Spleen (tissue), 11 donors: ENCODE results near the gene IRAK4. TPM values are rescaled to one million over a fixed set of nuclear protein-coding genes. Genes with fewer than 3 reads are reported as not detected.
A peak's percentile ranks its signal among the peaks of the same experiment; 100 is the strongest.

Experiments
- DNase-seq: peaks from one replicate; pipeline ENCODE4 v3.0.0-alpha.2; 2020
- H3K27ac ChIP-seq, 8 donors: fragments of 200-600 bp; sonication (generic) in 7 of 8; 1 replicate in 4 of 8; 2 replicates in 4 of 8; pipeline versions ENCODE4 v1.5.0 to v1.8.0; 2016 to 2021; ENCODE audit warnings: inconsistent platforms in 4 of 8, mild to moderate bottlenecking in 4 of 8, moderate library complexity in 1 of 8
- H3K27me3 ChIP-seq, 7 donors: fragments of 200-600 bp; sonication (generic) in 6 of 7; replicated peaks in 1 of 7; 1 replicate in 4 of 7; 2 replicates in 3 of 7; pipeline versions ENCODE4 v1.5.0 to v1.8.0; 2016 to 2021; ENCODE audit warnings: inconsistent platforms in 3 of 7, mild to moderate bottlenecking in 1 of 7
- H3K36me3 ChIP-seq, 6 donors: fragments of 200-600 bp; sonication (generic) in 5 of 6; 1 replicate in 4 of 6; 2 replicates in 2 of 6; pipeline versions ENCODE4 v1.5.0 to v1.8.0; 2016 to 2021; ENCODE audit warnings: inconsistent platforms in 2 of 6
- H3K4me1 ChIP-seq, 6 donors: fragments of 200-600 bp; sonication (generic) in 5 of 6; 1 replicate in 3 of 6; 2 replicates in 3 of 6; pipeline versions ENCODE4 v1.5.0 to v1.8.0; 2016 to 2021; ENCODE audit warnings: inconsistent platforms in 3 of 6
- H3K4me3 ChIP-seq, 8 donors: fragments of 200-600 bp; sonication (generic) in 7 of 8; 1 replicate in 4 of 8; 2 replicates in 4 of 8; pipeline versions ENCODE4 v1.5.0 to v1.8.0; 2016 to 2021; ENCODE audit warnings: inconsistent platforms in 4 of 8, mild to moderate bottlenecking in 4 of 8, moderate library complexity in 2 of 8
- H3K9me3 ChIP-seq, 8 donors: fragments of 200-600 bp; sonication (generic) in 7 of 8; 1 replicate in 4 of 8; 2 replicates in 4 of 8; pipeline versions ENCODE4 v1.5.0 to v1.8.0; 2016 to 2021; ENCODE audit warnings: inconsistent platforms in 4 of 8
- POLR2A ChIP-seq, 3 donors: fragments of 450-650 bp; IDR thresholded peaks; one replicate each; pipeline ENCODE4 v1.5.1; 2017; ENCODE audit warnings: antibody characterized with exemption in 3 of 3, mild to moderate bottlenecking in 1 of 3
- POLR2AphosphoS5 ChIP-seq, 3 donors: sonication (generic); formaldehyde crosslinking; IDR thresholded peaks; one replicate each; pipeline ENCODE4 v1.5.1; 2017; ENCODE audit warnings: antibody characterized with exemption in 3 of 3
- WGBS, 5 donors: extraction: QIAGEN DNeasy Blood & Tissue Kit in 3 of 5; methylation state at CpG; one replicate each; pipeline versions ENCODE4 v1.1.5 to v1.1.7; 2013 to 2018; 5-methylcytosine and 5-hydroxymethylcytosine counted together
- intact Hi-C: fragments of 100-400 bp; cut with DNase I; formaldehyde crosslinking; loops from one replicate; pipeline ENCODE4 v1.15.0; 2023; ENCODE audit warnings: low total_unique reads
- polyA plus RNA-seq, 3 donors: library from polyadenylated mRNA; stranded (reverse); fragments of 200-250 nt; gene quantifications; one replicate each; pipeline ENCODE4 v1.2.1, GENCODE V29; 2013
- total RNA-seq, 7 donors: library from RNA; depleted of rRNA in 3 of 7; stranded (reverse); fragments of >200 nt in 3 of 7; fragmentation: NEBNext Ultra II Directional in 4 of 7; extraction: Animal tissue kit (Norgen Biotek cat#: 25700) in 4 of 7; gene quantifications; one replicate each; pipeline versions ENCODE4 v1.1.0 to v1.2.1, GENCODE V29; 2016 to 2021
- TF ChIP-seq, protein P1 (sequence below), 11 experiments: fragments of 200-600 bp in 7 of 11; fragments of 450-650 bp in 4 of 11; sonication (generic) in 4 of 11; IDR thresholded peaks in 8 of 11; conservative IDR thresholded peaks in 3 of 11; 1 replicate in 7 of 11; 2 replicates in 4 of 11; pipeline versions ENCODE4 v1.4.0 to v1.8.0; 2016 to 2021; ENCODE audit warnings: antibody characterized with exemption in 11 of 11, inconsistent platforms in 4 of 11, mild to moderate bottlenecking in 1 of 11
- donor health status: healthy with polysubstance abuse.
- donor health status: DM: no; HTN: no; CAD: no; lungs with moderate emphysema.
- donor health status: DM: no; HTN: no; CAD: no.
- donor health status: Bipolar disorder and iron deficiency.
- donor health status: healthy.
- donor health status: DM: no; HTN: no; CAD: no.
- donor health status: DM: yes; HTN: yes; CAD: no.

The IRAK4 gene
- total and polyA plus RNA-seq, 10 donors = 18.1 to 97.9 (median 39.7) TPM

DNA sequence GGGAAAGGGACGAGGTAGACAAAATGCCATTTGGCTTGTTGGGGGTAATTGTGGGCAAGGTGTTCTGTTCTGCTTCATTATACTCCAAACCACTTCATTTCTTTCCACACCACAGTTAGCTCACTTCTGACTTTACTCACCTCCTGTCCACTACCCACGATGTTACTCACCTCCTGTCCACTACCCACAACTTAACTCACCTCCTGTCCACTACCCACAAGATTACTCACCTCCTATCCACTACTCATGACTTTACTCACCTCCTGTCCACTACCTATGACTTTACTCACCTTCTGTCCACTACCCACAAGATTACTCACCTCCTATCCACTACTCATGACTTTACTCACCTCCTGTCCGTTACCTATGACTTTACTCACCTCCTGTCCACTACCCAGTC, 57.4 kb downstream of the IRAK4 start:
- TF ChIP-seq, protein P1, sequence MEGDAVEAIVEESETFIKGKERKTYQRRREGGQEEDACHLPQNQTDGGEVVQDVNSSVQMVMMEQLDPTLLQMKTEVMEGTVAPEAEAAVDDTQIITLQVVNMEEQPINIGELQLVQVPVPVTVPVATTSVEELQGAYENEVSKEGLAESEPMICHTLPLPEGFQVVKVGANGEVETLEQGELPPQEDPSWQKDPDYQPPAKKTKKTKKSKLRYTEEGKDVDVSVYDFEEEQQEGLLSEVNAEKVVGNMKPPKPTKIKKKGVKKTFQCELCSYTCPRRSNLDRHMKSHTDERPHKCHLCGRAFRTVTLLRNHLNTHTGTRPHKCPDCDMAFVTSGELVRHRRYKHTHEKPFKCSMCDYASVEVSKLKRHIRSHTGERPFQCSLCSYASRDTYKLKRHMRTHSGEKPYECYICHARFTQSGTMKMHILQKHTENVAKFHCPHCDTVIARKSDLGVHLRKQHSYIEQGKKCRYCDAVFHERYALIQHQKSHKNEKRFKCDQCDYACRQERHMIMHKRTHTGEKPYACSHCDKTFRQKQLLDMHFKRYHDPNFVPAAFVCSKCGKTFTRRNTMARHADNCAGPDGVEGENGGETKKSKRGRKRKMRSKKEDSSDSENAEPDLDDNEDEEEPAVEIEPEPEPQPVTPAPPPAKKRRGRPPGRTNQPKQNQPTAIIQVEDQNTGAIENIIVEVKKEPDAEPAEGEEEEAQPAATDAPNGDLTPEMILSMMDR (IDR thresholded peaks at IDR 0.05 in 8 of 11, conservative IDR thresholded peaks at IDR 0.05 in 3 of 11) = no peak
- TF ChIP-seq POLR2AphosphoS5 (IDR thresholded peaks at IDR 0.05) (no peak), POLR2A (IDR thresholded peaks at IDR 0.05) (no peak)
- Histone ChIP-seq H3K4me1 (no peaks in the 10 kb centered on the region), H3K4me3 (no peak overlapping the region), H3K36me3 (no peaks in the 10 kb centered on the region), H3K27me3 (peaks cover 0 to 53% (median 3%) of the 10 kb centered on the region in 7 donors), H3K9me3 (no peaks in the 10 kb centered on the region), H3K27ac (no peak overlapping the region)
- intact Hi-C loops = no loop called here
- 67 to 81% (median 71%) methylated on average over 3 of the region's 3 CpGs for WGBS, 5 donors
- DNase-seq = no peak

DNA sequence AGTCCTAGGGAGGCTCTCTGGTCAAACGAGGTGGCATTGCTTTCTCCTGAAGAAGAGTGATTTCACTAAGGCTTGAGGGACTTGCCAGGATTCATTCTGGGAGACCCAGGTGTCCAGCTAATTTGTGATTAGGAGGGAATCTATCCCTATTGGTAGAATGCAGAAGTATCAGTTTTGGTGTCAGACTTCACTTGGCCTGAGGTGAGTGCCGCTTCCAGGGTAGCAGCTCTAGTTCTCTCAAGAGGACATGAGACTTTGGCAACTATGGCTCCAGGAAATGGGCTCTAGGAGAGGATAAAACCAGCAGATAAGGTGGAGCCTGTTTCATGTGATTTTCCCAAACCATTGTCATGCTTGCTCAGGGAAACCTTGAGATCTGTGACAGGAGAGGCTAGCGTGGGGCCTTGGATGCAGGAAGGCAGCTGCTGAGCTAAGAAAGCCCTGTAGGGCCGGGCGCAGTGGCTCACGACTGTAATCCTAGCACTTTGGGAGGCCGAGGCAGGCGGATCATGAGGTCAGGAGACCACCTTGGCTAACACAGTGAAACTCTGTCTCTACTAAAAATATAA, 65.5 kb downstream of the IRAK4 start:
- Histone ChIP-seq H3K36me3 (no peaks in the 10 kb centered on the region), H3K9me3 (no peaks in the 10 kb centered on the region), H3K4me1 (peaks cover 0 to 5% (median 0%) of the 10 kb centered on the region in 6 donors), H3K27ac (peak overlapping the region in 7 of 8 donors; percentile 15 to 66 (median 44)), H3K27me3 (peaks cover 0 to 38% (median 4%) of the 10 kb centered on the region in 7 donors), H3K4me3 (no peak overlapping the region)
- TF ChIP-seq POLR2A (IDR thresholded peaks at IDR 0.05) (no peak), POLR2AphosphoS5 (IDR thresholded peaks at IDR 0.05) (peak in 2 of 3 donors; percentile 57)
- TF ChIP-seq, protein P1 (IDR thresholded peaks at IDR 0.05 in 8 of 11, conservative IDR thresholded peaks at IDR 0.05 in 3 of 11) = peak in 1 of 11 experiments; percentile 13
- WGBS, 5 donors = 76 to 90% (median 82%) methylated on average over 8 of the region's 8 CpGs
- intact Hi-C loops = no loop called here
- DNase-seq = peak; percentile 76

DNA sequence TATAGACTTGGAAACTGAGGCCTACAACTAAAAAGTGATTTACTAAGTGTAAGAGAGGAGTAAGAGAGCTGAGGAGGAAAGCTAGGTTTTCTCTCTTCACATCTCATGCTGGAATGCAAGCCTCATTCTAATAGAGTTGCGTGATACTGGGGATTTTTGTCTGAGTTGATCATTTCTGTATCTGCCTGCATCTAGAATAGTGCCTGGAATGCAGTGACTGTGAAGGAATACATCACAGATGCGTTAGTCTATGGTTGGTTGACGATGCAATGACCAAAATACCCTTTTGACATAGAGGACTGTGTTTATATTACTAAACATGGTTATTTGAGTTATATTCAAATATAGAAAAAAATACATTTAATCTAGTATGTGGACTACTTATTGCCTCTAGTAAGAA, 67.9 kb downstream of the IRAK4 start:
- Histone ChIP-seq H3K27me3 (peaks cover 0 to 36% (median 0%) of the 10 kb centered on the region in 7 donors), H3K27ac (no peak overlapping the region), H3K4me3 (no peak overlapping the region), H3K36me3 (no peaks in the 10 kb centered on the region), H3K9me3 (no peaks in the 10 kb centered on the region), H3K4me1 (peaks cover 0 to 18% (median 0%) of the 10 kb centered on the region in 6 donors)
- intact Hi-C loops = no loop called here
- WGBS, 5 donors = 73 to 84% (median 80%) methylated on average over 3 of the region's 3 CpGs
- no peak for DNase-seq
- TF ChIP-seq POLR2A (IDR thresholded peaks at IDR 0.05) (no peak), POLR2AphosphoS5 (IDR thresholded peaks at IDR 0.05) (no peak)
- TF ChIP-seq, protein P1 (IDR thresholded peaks at IDR 0.05 in 8 of 11, conservative IDR thresholded peaks at IDR 0.05 in 3 of 11) = no peak

DNA sequence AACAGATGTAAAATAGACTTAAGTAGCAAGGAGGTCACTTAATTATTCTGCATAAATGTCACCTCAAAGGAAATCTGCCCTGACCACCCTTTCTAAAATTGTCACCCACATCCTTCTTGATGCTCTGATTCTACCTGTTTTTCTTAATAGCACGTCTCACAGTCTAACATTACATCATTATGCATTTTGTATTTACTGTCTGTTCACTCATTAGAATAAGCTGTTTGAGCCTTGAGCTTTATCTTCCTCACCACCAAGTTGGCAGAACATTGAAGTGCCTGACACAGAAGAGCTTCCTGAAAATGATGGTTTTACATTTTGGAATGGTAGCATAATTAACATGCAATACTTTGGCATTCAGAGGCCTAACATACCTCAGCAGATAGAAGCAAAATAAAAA, 68.3 kb downstream of the IRAK4 start:
- Histone ChIP-seq H3K4me1 (peaks cover 0 to 22% (median under 1%) of the 10 kb centered on the region in 6 donors), H3K27ac (no peak overlapping the region), H3K36me3 (no peaks in the 10 kb centered on the region), H3K9me3 (no peaks in the 10 kb centered on the region), H3K4me3 (no peak overlapping the region), H3K27me3 (peaks cover 0 to 39% (median 0%) of the 10 kb centered on the region in 7 donors)
- intact Hi-C loops = no loop called here
- WGBS, 5 donors = 21 to 48% (median 33%) methylated on average over 1 of the region's 1 CpG
- TF ChIP-seq POLR2A (IDR thresholded peaks at IDR 0.05) (no peak), POLR2AphosphoS5 (IDR thresholded peaks at IDR 0.05) (no peak)
- TF ChIP-seq, protein P1 (IDR thresholded peaks at IDR 0.05 in 8 of 11, conservative IDR thresholded peaks at IDR 0.05 in 3 of 11) = no peak
- no peak for DNase-seq
